Keratinocyte (primary cell): Measurements from ENCODE around the gene SLC25A25. TPM values are rescaled to one million over a fixed set of nuclear protein-coding genes. Genes with fewer than 3 reads are reported as not detected.

Source experiments
- DNase-seq: peaks from one replicate; pipeline ENCODE4 v3.0.0-alpha.2; 2011; ENCODE audit warnings: low read depth, missing footprints, low spot score
- FAIRE-seq: peaks from 2 replicates; lab custom pipeline; 2011; peaks lifted over from hg19 to GRCh38; lab: Jason Lieb, UNC
- H2AFZ ChIP-seq: 2 replicates; pipeline ENCODE4 v1.6.0; 2012; ENCODE audit warnings: low read length, control low read depth, inconsistent platforms; ENCODE audit not compliant: control insufficient read depth
- H3K27ac ChIP-seq: 2 replicates; pipeline ENCODE4 v1.5.1; 2011; ENCODE audit warnings: low read length; ENCODE audit not compliant: control insufficient read depth, insufficient read depth
- H3K27me3 ChIP-seq: 3 replicates; pipeline ENCODE4 v1.6.0; 2011; ENCODE audit warnings: low read length; ENCODE audit not compliant: control insufficient read depth, insufficient read depth; ENCODE audit errors: extremely low read depth
- H3K36me3 ChIP-seq, 2 experiments: 2 replicates in 1 of 2; 3 replicates in 1 of 2; pipeline ENCODE4 v1.5.1; 2011; ENCODE audit warnings: low read length in 2 of 2, mild to moderate bottlenecking in 1 of 2; ENCODE audit not compliant: control insufficient read depth in 2 of 2, insufficient read depth in 2 of 2; ENCODE audit errors: extremely low read depth in 1 of 2
- H3K4me1 ChIP-seq: 3 replicates; pipeline ENCODE4 v1.5.1; 2011; ENCODE audit warnings: low read length; ENCODE audit not compliant: control insufficient read depth, insufficient read depth; ENCODE audit errors: extremely low read depth
- H3K4me2 ChIP-seq: 3 replicates; pipeline ENCODE4 v1.6.0; 2011; ENCODE audit warnings: low read depth, low read length; ENCODE audit not compliant: control insufficient read depth, insufficient read depth; ENCODE audit errors: extremely low read depth
- H3K4me3 ChIP-seq, 3 experiments: fragments of 200-600 bp in 1 of 3; sonication (generic) in 1 of 3; 2 replicates in 2 of 3; 3 replicates in 1 of 3; pipeline ENCODE4 v1.5.1; 2011 to 2016; ENCODE audit warnings: low read length in 3 of 3, mild to moderate bottlenecking in 3 of 3, control low read depth in 2 of 3, inconsistent platforms in 1 of 3, low read depth in 1 of 3, mixed read lengths in 1 of 3, mixed run types in 1 of 3, moderate library complexity in 1 of 3; ENCODE audit not compliant: control insufficient read depth in 2 of 3, insufficient read depth in 2 of 3; ENCODE audit errors: extremely low read depth in 1 of 3
- H3K79me2 ChIP-seq: 2 replicates; pipeline ENCODE4 v1.6.0; 2012; ENCODE audit warnings: low read length; ENCODE audit not compliant: control insufficient read depth, insufficient read depth
- H3K9ac ChIP-seq: 3 replicates; pipeline ENCODE4 v1.6.0; 2011; ENCODE audit warnings: low read length; ENCODE audit not compliant: control insufficient read depth, insufficient read depth; ENCODE audit errors: extremely low read depth
- H3K9me1 ChIP-seq: 3 replicates; pipeline ENCODE4 v1.6.0; 2011; ENCODE audit warnings: low read length; ENCODE audit not compliant: control insufficient read depth, insufficient read depth; ENCODE audit errors: extremely low read depth
- H3K9me3 ChIP-seq: 2 replicates; pipeline ENCODE4 v1.5.1; 2012; ENCODE audit warnings: low read depth, low read length; ENCODE audit not compliant: control insufficient read depth
- H4K20me1 ChIP-seq: 3 replicates; pipeline ENCODE4 v1.6.0; 2011; ENCODE audit warnings: low read length; ENCODE audit not compliant: control insufficient read depth, insufficient read depth; ENCODE audit errors: extremely low read depth
- CTCF ChIP-seq, 3 experiments: IDR thresholded peaks in 1 of 3; conservative IDR thresholded peaks in 1 of 3; optimal IDR thresholded peaks in 1 of 3; 2 replicates in 2 of 3; 3 replicates in 1 of 3; pipeline versions ENCODE3 to v1.5.1; 2011; ENCODE audit warnings: low read length in 3 of 3, mild to moderate bottlenecking in 3 of 3, moderate library complexity in 2 of 3, control low read depth in 1 of 3, inconsistent platforms in 1 of 3; ENCODE audit not compliant: insufficient read depth in 2 of 3; ENCODE audit errors: extremely low read depth in 1 of 3
- EZH2 ChIP-seq: IDR thresholded peaks from one replicate; pipeline ENCODE4 v1.6.1; 2012; ENCODE audit warnings: inconsistent platforms, mild to moderate bottlenecking, low read length, moderate library complexity
- dilution Hi-C: fragments of 300-500 bp; cut with MboI; formaldehyde crosslinking; loops from one replicate; pipeline ENCODE4 v1.7.0; 2020; ENCODE audit warnings: low sequenced_read_pairs; ENCODE audit not compliant: extremely low pct_ligation_motif_present
- polyA plus RNA-seq, 5 experiments: library from polyadenylated mRNA; depleted of rRNA in 3 of 5; stranded (reverse) in 3 of 5; stranded (forward) in 1 of 5; unstranded in 1 of 5; fragments of >200 nt; gene quantifications; 1 replicate in 1 of 5; 2 replicates in 3 of 5; 3 replicates in 1 of 5; pipeline versions ENCODE4 v1.2.1 to v1.2.3, GENCODE V29; 2011 to 2012; ENCODE audit warnings: missing spikeins in 2 of 5, low read depth in 1 of 5, low replicate concordance in 1 of 5

Gene SLC25A25
- polyA plus RNA-seq, 1 donor (not counting 4 experiments of a cell fraction or from before 2014, with no cell fraction given), result 6.5 TPM

GRCh38 chr9:128072144-128073021 lies 4.4 kb downstream of the SLC25A25 start:
- H3K9me1 ChIP-seq, result peaks cover 4% of the 10 kb centered on the region
- H3K9me3 ChIP-seq, result no peaks in the 10 kb centered on the region
- dilution Hi-C loops, result loop anchor here (25.0 kb wide), 1 partner anchor 135 kb away; the partner anchor contains the start of genes DPM2 and PIP5KL1
- peak overlapping the region; percentile 33 for H3K4me2 ChIP-seq
- TF ChIP-seq CTCF (optimal IDR thresholded peaks at IDR 0.05 in 1 of 3, IDR thresholded peaks at IDR 0.05 in 1 of 3, conservative IDR thresholded peaks at IDR 0.05 in 1 of 3; ENCODE audit: extremely low read depth in 1 of 3, insufficient read depth in 2 of 3, low read length in 3 of 3), result no peak
- TF ChIP-seq EZH2, result no peak
- H3K79me2 ChIP-seq, result peaks cover 48% of the 10 kb centered on the region
- no peaks in the 10 kb centered on the region for H4K20me1 ChIP-seq
- H3K9ac ChIP-seq, result no peak overlapping the region
- H2AFZ ChIP-seq, result no peak overlapping the region
- no peak for DNase-seq
- H3K27ac ChIP-seq, result no peak overlapping the region
- H3K36me3 ChIP-seq, result no peaks in the 10 kb centered on the region
- peaks cover 18% of the 10 kb centered on the region for H3K4me1 ChIP-seq
- no peak for FAIRE-seq
- H3K4me3 ChIP-seq, result no peak overlapping the region
- H3K27me3 ChIP-seq, result no peaks in the 10 kb centered on the region

- no peak for TF ChIP-seq EZH2
- no peak for TF ChIP-seq CTCF (optimal IDR thresholded peaks at IDR 0.05 in 1 of 3, IDR thresholded peaks at IDR 0.05 in 1 of 3, conservative IDR thresholded peaks at IDR 0.05 in 1 of 3; ENCODE audit: extremely low read depth in 1 of 3, insufficient read depth in 2 of 3, low read length in 3 of 3)
- FAIRE-seq (no peak), DNase-seq (no peak)
- no peaks in the 10 kb centered on the region for H3K27me3 ChIP-seq
- H3K4me3 ChIP-seq, result no peak overlapping the region
- no peak overlapping the region for H2AFZ ChIP-seq
- peaks cover 50% of the 10 kb centered on the region for H3K79me2 ChIP-seq
- H3K4me2 ChIP-seq, result no peak overlapping the region
- H3K9me1 ChIP-seq, result peaks cover 4% of the 10 kb centered on the region
- peaks cover 24% of the 10 kb centered on the region for H3K4me1 ChIP-seq
- peaks cover 0 to 4% of the 10 kb centered on the region in 2 experiments for H3K36me3 ChIP-seq
- peaks cover 1% of the 10 kb centered on the region for H4K20me1 ChIP-seq
- H3K9ac ChIP-seq, result no peak overlapping the region
- no peak overlapping the region for H3K27ac ChIP-seq
- no peaks in the 10 kb centered on the region for H3K9me3 ChIP-seq
- dilution Hi-C loops, result loop anchor here (25.0 kb wide), 1 partner anchor 136 kb away; the partner anchor contains the start of genes DPM2 and PIP5KL1
Measured at GRCh38 chr9:128073253-128073886, 5.3 kb downstream of the SLC25A25 start.
